ENCODE data around the gene RPS6KB1. TPM values are rescaled to one million over a fixed set of nuclear protein-coding genes. Genes with fewer than 3 reads are reported as not detected.
"Not testable (repeated sequence)": the region's sequence is repeated elsewhere in the genome, so short reads cannot be mapped to it uniquely, and the experiment has no call there.

RPS6KB1 gene
- total and polyA plus RNA-seq, 2 donors (not counting 1 experiment from before 2014, with no cell fraction given), result 15.6 to 69.7 TPM

DNA sequence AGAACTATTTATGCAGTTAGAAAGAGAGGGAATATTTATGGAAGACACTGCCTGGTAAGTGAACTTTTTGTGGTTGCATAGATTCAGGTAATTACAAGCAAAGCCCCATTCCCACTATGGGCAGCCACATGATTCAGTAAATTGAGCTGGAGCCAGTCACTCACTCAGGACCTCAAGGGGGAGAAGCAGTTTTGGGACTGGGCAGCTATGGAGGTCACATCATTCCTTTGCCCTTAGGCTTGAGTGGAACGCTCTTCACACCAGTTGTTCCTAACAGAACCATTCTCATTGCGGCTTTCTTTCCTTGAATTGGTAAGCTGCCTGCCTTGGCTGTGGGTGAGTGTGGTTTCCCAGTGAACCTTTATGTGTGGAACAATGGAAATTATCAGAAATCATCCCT lies 37.2 kb downstream of the RPS6KB1 start:
- H3K9ac ChIP-seq (ENCODE audit: low read length); H3K27ac Mint-ChIP-seq; H3K4me2 ChIP-seq (replicated peaks; ENCODE audit: low read depth, low read length, poor library complexity, severe bottlenecking); H3K4me1 ChIP-seq (ENCODE audit: control insufficient read depth in 2 of 2, insufficient read depth in 2 of 2, low read length in 2 of 2); ATAC-seq (ENCODE audit: low read depth); H3K4me1 Mint-ChIP-seq; H3K4me3 ChIP-seq (ENCODE audit: control extremely low read depth in 1 of 5, extremely low read depth in 1 of 5, insufficient read depth in 1 of 5, low read depth in 2 of 5, low read length in 4 of 5); H3K79me2 ChIP-seq (ENCODE audit: control insufficient read depth, insufficient read depth, low read length); POLR2A ChIA-PET; DNase-seq; H3K27me3 ChIP-seq (replicated peaks in 1 of 4; ENCODE audit: control extremely low read depth in 1 of 4, control insufficient read depth in 3 of 4, insufficient read depth in 4 of 4, low read length in 3 of 4); H3K9me3 ChIP-seq (ENCODE audit: control extremely low read depth in 1 of 3, control insufficient read depth in 2 of 3, insufficient read depth in 1 of 3, low read length in 2 of 3); H4K20me1 ChIP-seq (ENCODE audit: control insufficient read depth, insufficient read depth, low read length, poor library complexity, severe bottlenecking); H3K4me3 Mint-ChIP-seq; H3K27ac ChIP-seq (ENCODE audit: low read length in 2 of 2); H3K9me3 Mint-ChIP-seq (ENCODE audit: insufficient read depth); CTCF ChIA-PET; intact Hi-C loops (cut with micrococcal nuclease); H3K27me3 Mint-ChIP-seq; H2AFZ ChIP-seq (ENCODE audit: insufficient read depth, low read depth, low read length, poor library complexity, severe bottlenecking): not testable (repeated sequence)
- H3K36me3 ChIP-seq (replicated peaks in 1 of 2; ENCODE audit: control extremely low read depth in 1 of 2, control insufficient read depth in 1 of 2, extremely low read depth in 1 of 2, insufficient read depth in 2 of 2, low read length in 1 of 2), result peaks cover 7 to 63% of the 10 kb centered on the region in 2 experiments
- WGBS (ENCODE audit: insufficient coverage), result no CpG with 5 or more reads among the region's 2 CpGs

DNA sequence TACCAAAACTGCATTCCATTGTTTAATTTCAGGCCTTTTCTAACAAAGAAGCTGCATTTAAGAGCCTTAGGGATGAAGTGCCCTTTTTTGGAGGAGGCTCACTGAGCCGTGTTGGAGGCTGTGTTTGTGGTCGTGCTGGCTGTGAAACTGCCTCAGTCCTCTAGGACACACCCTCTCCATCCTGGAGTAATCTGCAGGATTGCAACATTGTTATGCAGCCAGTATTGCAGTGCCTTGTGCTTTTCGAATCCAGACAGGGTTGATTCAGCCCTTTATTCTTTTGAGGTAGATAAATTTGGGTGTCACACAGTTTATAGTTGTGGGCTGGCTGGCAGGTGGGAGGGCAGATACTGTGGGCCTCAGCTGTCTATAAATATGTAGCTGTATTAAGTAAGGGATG lies 37.8 kb downstream of the RPS6KB1 start:
- H3K27me3 ChIP-seq (replicated peaks in 1 of 4; ENCODE audit: control extremely low read depth in 1 of 4, control insufficient read depth in 3 of 4, insufficient read depth in 4 of 4, low read length in 3 of 4); H3K27me3 Mint-ChIP-seq; DNase-seq; H3K79me2 ChIP-seq (ENCODE audit: control insufficient read depth, insufficient read depth, low read length); H3K4me1 Mint-ChIP-seq; H3K4me3 Mint-ChIP-seq; H3K27ac Mint-ChIP-seq; H2AFZ ChIP-seq (ENCODE audit: insufficient read depth, low read depth, low read length, poor library complexity, severe bottlenecking); H3K9me3 Mint-ChIP-seq (ENCODE audit: insufficient read depth); H3K4me1 ChIP-seq (ENCODE audit: control insufficient read depth in 2 of 2, insufficient read depth in 2 of 2, low read length in 2 of 2); H3K9me3 ChIP-seq (ENCODE audit: control extremely low read depth in 1 of 3, control insufficient read depth in 2 of 3, insufficient read depth in 1 of 3, low read length in 2 of 3); H3K4me2 ChIP-seq (replicated peaks; ENCODE audit: low read depth, low read length, poor library complexity, severe bottlenecking); H3K4me3 ChIP-seq (ENCODE audit: control extremely low read depth in 1 of 5, extremely low read depth in 1 of 5, insufficient read depth in 1 of 5, low read depth in 2 of 5, low read length in 4 of 5); H3K27ac ChIP-seq (ENCODE audit: low read length in 2 of 2); H3K9ac ChIP-seq (ENCODE audit: low read length); POLR2A ChIA-PET; ATAC-seq (ENCODE audit: low read depth); H4K20me1 ChIP-seq (ENCODE audit: control insufficient read depth, insufficient read depth, low read length, poor library complexity, severe bottlenecking); intact Hi-C loops (cut with micrococcal nuclease): not testable (repeated sequence)
- peaks cover 7 to 61% of the 10 kb centered on the region in 2 experiments for H3K36me3 ChIP-seq (replicated peaks in 1 of 2; ENCODE audit: control extremely low read depth in 1 of 2, control insufficient read depth in 1 of 2, extremely low read depth in 1 of 2, insufficient read depth in 2 of 2, low read length in 1 of 2)
- CTCF ChIA-PET, result interaction anchor here (0.6 kb wide), 1 partner anchor 183 kb away, joined by 3 read pairs; no protein-coding TSS in a partner anchor
- 100% methylated on average over 1 of the region's 3 CpGs for WGBS (ENCODE audit: insufficient coverage)

DNA sequence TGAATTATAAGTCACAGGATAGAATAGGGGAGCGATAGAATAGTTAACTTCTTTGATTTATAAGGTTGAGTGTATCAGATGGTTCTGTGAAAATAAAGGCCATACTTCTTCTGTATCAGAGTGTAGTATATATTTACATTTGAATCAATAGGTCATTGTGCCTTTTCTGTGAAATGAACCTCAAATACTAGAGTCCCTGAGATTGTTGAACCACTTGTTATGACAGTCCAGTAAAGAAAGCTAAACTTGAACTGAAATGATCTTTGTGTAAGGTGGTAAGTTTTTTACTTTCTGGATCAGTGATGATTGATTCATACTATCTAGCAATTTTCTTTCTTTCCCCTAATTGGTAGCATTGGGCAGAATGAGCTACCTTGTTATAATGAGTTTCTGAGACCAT lies 40.4 kb downstream of the RPS6KB1 start:
- WGBS (ENCODE audit: insufficient coverage), result no CpG with 5 or more reads among the region's 1 CpG
- H2AFZ ChIP-seq (ENCODE audit: insufficient read depth, low read depth, low read length, poor library complexity, severe bottlenecking); H4K20me1 ChIP-seq (ENCODE audit: control insufficient read depth, insufficient read depth, low read length, poor library complexity, severe bottlenecking); H3K27ac ChIP-seq (ENCODE audit: low read length in 2 of 2); H3K27me3 Mint-ChIP-seq; H3K9ac ChIP-seq (ENCODE audit: low read length); ATAC-seq (ENCODE audit: low read depth); H3K9me3 Mint-ChIP-seq (ENCODE audit: insufficient read depth); H3K27me3 ChIP-seq (replicated peaks in 1 of 4; ENCODE audit: control extremely low read depth in 1 of 4, control insufficient read depth in 3 of 4, insufficient read depth in 4 of 4, low read length in 3 of 4); H3K9me3 ChIP-seq (ENCODE audit: control extremely low read depth in 1 of 3, control insufficient read depth in 2 of 3, insufficient read depth in 1 of 3, low read length in 2 of 3); H3K4me2 ChIP-seq (replicated peaks; ENCODE audit: low read depth, low read length, poor library complexity, severe bottlenecking); H3K4me1 Mint-ChIP-seq; H3K27ac Mint-ChIP-seq; intact Hi-C loops (cut with micrococcal nuclease); H3K79me2 ChIP-seq (ENCODE audit: control insufficient read depth, insufficient read depth, low read length); H3K4me3 Mint-ChIP-seq; DNase-seq; H3K4me1 ChIP-seq (ENCODE audit: control insufficient read depth in 2 of 2, insufficient read depth in 2 of 2, low read length in 2 of 2); H3K4me3 ChIP-seq (ENCODE audit: control extremely low read depth in 1 of 5, extremely low read depth in 1 of 5, insufficient read depth in 1 of 5, low read depth in 2 of 5, low read length in 4 of 5): not testable (repeated sequence)
- CTCF ChIA-PET, result interaction anchor here (1.1 kb wide), 1 partner anchor 18 kb away, joined by 11 read pairs; no protein-coding TSS in a partner anchor
- POLR2A ChIA-PET, result interaction anchor here (0.6 kb wide), 1 partner anchor 1516 kb away, joined by 7 read pairs; no protein-coding TSS in a partner anchor
- peaks cover 7 to 61% of the 10 kb centered on the region in 2 experiments for H3K36me3 ChIP-seq (replicated peaks in 1 of 2; ENCODE audit: control extremely low read depth in 1 of 2, control insufficient read depth in 1 of 2, extremely low read depth in 1 of 2, insufficient read depth in 2 of 2, low read length in 1 of 2)

DNA sequence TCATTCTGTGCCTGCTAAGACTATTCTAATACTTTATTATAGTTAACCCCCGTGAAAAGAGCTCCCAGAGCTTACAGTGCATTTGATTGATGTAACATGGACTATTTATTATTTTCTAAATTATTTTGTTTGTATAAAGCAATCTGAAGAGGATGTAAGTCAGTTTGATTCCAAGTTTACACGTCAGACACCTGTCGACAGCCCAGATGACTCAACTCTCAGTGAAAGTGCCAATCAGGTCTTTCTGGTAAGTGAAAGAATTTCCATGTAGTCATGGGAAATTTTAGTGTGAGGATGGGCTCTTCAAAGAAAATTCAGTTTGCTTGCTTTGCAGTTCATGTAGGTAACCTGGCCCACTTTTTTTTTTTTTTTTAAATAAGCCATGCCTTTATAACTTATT lies 47.8 kb downstream of the RPS6KB1 start:
- H3K27me3 Mint-ChIP-seq; intact Hi-C loops (cut with micrococcal nuclease); H3K27me3 ChIP-seq (replicated peaks in 1 of 4; ENCODE audit: control extremely low read depth in 1 of 4, control insufficient read depth in 3 of 4, insufficient read depth in 4 of 4, low read length in 3 of 4); H3K9me3 ChIP-seq (ENCODE audit: control extremely low read depth in 1 of 3, control insufficient read depth in 2 of 3, insufficient read depth in 1 of 3, low read length in 2 of 3); H3K27ac ChIP-seq (ENCODE audit: low read length in 2 of 2); H3K4me1 Mint-ChIP-seq; DNase-seq; H3K9ac ChIP-seq (ENCODE audit: low read length); H3K27ac Mint-ChIP-seq; H4K20me1 ChIP-seq (ENCODE audit: control insufficient read depth, insufficient read depth, low read length, poor library complexity, severe bottlenecking); H3K4me2 ChIP-seq (replicated peaks; ENCODE audit: low read depth, low read length, poor library complexity, severe bottlenecking); H3K4me1 ChIP-seq (ENCODE audit: control insufficient read depth in 2 of 2, insufficient read depth in 2 of 2, low read length in 2 of 2); POLR2A ChIA-PET; H3K4me3 ChIP-seq (ENCODE audit: control extremely low read depth in 1 of 5, extremely low read depth in 1 of 5, insufficient read depth in 1 of 5, low read depth in 2 of 5, low read length in 4 of 5); ATAC-seq (ENCODE audit: low read depth); H3K9me3 Mint-ChIP-seq (ENCODE audit: insufficient read depth); H2AFZ ChIP-seq (ENCODE audit: insufficient read depth, low read depth, low read length, poor library complexity, severe bottlenecking); H3K4me3 Mint-ChIP-seq; H3K79me2 ChIP-seq (ENCODE audit: control insufficient read depth, insufficient read depth, low read length): not testable (repeated sequence)
- WGBS (ENCODE audit: insufficient coverage), result no CpG with 5 or more reads among the region's 3 CpGs
- peaks cover 0 to 45% of the 10 kb centered on the region in 2 experiments for H3K36me3 ChIP-seq (replicated peaks in 1 of 2; ENCODE audit: control extremely low read depth in 1 of 2, control insufficient read depth in 1 of 2, extremely low read depth in 1 of 2, insufficient read depth in 2 of 2, low read length in 1 of 2)
- CTCF ChIA-PET, result interaction anchor here (1.5 kb wide), 1 partner anchor 26 kb away, joined by 5 read pairs; no protein-coding TSS in a partner anchor

Measured in B cell (primary cell).